ENCODE measurements around the gene TOP1.
"Not testable (repeated sequence)": the region's sequence is repeated elsewhere in the genome, so short reads cannot be mapped to it uniquely, and the experiment has no call there.

The TOP1 gene

DNA sequence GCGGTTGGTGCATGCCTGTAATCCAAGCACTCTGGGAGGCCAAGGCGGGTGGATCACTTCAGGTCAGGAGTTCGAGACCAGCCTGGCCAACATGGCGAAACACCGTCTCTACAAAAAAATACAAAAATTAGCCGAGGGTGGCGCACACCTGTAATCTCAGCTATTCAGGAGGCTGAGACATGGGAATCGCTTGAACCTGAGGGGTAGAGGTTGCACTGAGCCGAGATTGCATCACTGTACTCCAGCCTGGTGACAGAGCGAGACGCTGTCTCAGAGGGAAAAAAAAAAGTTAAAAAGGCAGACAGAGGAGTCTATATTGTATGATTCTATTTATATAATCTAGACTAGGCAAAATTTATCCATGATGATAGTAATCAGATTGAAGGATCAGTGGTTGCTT, 81.4 kb downstream of the TOP1 start:
- Histone ChIP-seq H3K4me1 (ENCODE audit: control insufficient read depth, insufficient read depth, low read length) (no peaks in the 10 kb centered on the region), H3K36me3 (ENCODE audit: control insufficient read depth, insufficient read depth, low read length) (peaks cover 19% of the 10 kb centered on the region), H3K27ac (ENCODE audit: low read length) (no peak overlapping the region), H3K9me3 (ENCODE audit: control insufficient read depth, insufficient read depth, low read length) (no peaks in the 10 kb centered on the region), H3K4me3 (ENCODE audit: low read length) (no peak overlapping the region), H3K27me3 (ENCODE audit: control insufficient read depth, insufficient read depth, low read length) (no peaks in the 10 kb centered on the region; the same call in 1 of the 2 replicates)
- WGBS (ENCODE audit: insufficient coverage, insufficient read length) = no CpG with 5 or more reads among the region's 11 CpGs
- DNase-seq (ENCODE audit: low read depth, low spot score) = no peak

DNA sequence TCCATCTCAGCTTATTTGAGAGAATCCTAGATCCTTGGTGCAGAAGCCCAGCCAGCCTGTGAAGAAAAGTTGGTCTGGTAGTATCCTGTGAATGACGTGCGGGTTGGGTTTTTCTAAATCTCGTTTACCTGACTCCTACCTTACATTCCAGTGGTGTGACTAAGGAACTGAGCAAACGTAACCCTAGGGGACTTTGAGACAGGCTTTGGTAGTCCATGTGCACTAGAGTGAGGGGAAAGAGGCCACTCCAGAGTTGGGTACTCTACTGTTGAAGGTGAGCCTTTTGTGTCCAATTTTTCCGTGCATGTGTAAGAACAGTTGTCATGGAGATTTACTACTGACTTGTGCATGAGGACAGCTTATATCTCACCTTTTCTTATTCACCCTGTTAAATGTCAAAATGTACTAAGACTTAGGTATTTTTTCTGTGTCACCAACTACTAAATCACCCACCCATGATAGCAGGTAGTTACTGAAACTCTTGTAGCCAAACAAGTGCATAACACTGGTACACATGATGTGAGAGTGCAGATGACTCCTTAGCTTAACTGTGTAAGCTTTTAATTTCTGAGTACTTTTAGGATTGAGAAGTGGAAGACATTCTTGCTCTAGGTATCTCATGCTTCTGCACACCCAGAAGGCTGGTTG, 82.4 kb downstream of the TOP1 start:
- Histone ChIP-seq H3K4me1 (ENCODE audit: control insufficient read depth, insufficient read depth, low read length) (no peaks in the 10 kb centered on the region), H3K4me3 (ENCODE audit: low read length) (no peak overlapping the region), H3K9me3 (ENCODE audit: control insufficient read depth, insufficient read depth, low read length) (no peaks in the 10 kb centered on the region), H3K27me3 (ENCODE audit: control insufficient read depth, insufficient read depth, low read length) (no peaks in the 10 kb centered on the region; the same call in 1 of the 2 replicates), H3K27ac (ENCODE audit: low read length) (no peak overlapping the region), H3K36me3 (ENCODE audit: control insufficient read depth, insufficient read depth, low read length) (peaks cover 27% of the 10 kb centered on the region)
- WGBS (ENCODE audit: insufficient coverage, insufficient read length) = no CpG with 5 or more reads among the region's 5 CpGs
- no peak for DNase-seq (ENCODE audit: low read depth, low spot score)

DNA sequence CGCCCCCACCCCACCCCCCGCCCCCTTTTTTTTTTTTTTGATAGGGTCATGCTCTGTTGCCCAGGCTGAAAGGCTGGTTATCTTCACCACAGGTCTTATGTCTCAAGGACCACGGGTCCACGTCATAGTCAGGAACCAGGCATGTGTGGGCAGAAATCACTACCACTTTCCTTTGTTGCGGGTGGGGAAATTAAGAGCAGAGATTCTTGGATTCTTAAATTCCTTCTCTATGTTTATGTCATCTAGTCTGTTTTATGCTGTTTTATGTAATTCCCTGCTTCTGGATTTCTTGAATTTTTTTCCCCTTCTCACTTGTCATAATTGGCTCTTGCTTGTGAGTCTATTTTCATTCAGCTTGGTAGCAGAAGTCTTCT, 82.9 kb downstream of the TOP1 start:
- no peaks in the 10 kb centered on the region for H3K9me3 ChIP-seq (ENCODE audit: control insufficient read depth, insufficient read depth, low read length)
- H3K4me3 ChIP-seq (ENCODE audit: low read length) = no peak overlapping the region
- H3K27ac ChIP-seq (ENCODE audit: low read length) = no peak overlapping the region
- H3K36me3 ChIP-seq (ENCODE audit: control insufficient read depth, insufficient read depth, low read length) = peaks cover 30% of the 10 kb centered on the region
- no CpG with 5 or more reads among the region's 5 CpGs for WGBS (ENCODE audit: insufficient coverage, insufficient read length)
- no peaks in the 10 kb centered on the region; the same call in 1 of the 2 replicates for H3K27me3 ChIP-seq (ENCODE audit: control insufficient read depth, insufficient read depth, low read length)
- no peak for DNase-seq (ENCODE audit: low read depth, low spot score)
- no peaks in the 10 kb centered on the region for H3K4me1 ChIP-seq (ENCODE audit: control insufficient read depth, insufficient read depth, low read length)

DNA sequence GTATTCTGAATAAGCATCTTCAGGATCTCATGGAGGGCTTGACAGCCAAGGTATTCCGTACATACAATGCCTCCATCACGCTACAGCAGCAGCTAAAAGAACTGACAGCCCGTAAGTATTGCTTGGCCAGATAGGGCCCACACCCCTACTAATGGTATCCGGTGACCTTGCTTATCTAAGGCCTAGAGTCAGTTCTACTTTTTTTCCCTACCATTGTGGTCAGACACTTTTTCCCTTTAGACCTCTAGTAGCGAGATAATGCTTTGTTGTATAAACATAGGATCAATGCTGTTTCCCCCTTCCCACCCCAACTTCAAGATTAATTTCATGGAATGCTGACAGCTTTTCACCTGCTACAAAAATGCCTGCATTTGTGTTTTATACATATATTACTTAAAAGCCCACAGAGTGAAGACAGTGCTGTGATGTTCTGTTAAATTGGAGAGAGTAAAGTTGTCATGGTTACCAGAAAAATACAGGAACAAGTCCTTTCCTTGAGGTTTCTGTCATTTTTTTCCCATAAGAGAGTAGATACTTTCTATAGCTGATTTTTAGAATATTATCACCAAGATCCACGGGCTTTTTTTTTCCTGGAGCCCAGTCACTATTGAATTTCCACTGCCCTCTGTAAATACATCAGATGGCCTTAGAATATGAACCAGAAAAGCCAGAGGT, 87.8 kb downstream of the TOP1 start:
- H3K27me3 ChIP-seq (ENCODE audit: control insufficient read depth, insufficient read depth, low read length) = no peaks in the 10 kb centered on the region

DNA sequence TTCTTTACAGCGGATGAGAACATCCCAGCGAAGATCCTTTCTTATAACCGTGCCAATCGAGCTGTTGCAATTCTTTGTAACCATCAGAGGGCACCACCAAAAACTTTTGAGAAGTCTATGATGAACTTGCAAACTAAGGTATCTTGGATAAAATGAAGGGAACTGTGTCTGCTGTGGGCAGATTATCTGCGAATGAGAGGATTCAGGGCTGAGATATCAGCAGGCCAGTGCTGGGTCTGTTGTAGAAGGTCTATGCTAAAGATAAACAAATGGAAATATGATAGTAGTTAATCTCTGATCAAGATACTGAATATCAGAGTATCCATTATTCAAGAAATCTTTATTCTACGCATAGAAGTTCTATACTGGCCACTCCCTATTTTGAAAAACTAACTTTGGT, 89.5 kb downstream of the TOP1 start:
- H3K27me3 ChIP-seq (ENCODE audit: control insufficient read depth, insufficient read depth, low read length); H3K9me3 ChIP-seq (ENCODE audit: control insufficient read depth, insufficient read depth, low read length); H3K4me3 ChIP-seq (ENCODE audit: low read length); H3K27ac ChIP-seq (ENCODE audit: low read length); DNase-seq (ENCODE audit: low read depth, low spot score); H3K4me1 ChIP-seq (ENCODE audit: control insufficient read depth, insufficient read depth, low read length): not testable (repeated sequence)
- peaks cover 49% of the 10 kb centered on the region for H3K36me3 ChIP-seq (ENCODE audit: control insufficient read depth, insufficient read depth, low read length)
- no CpG with 5 or more reads among the region's 6 CpGs for WGBS (ENCODE audit: insufficient coverage, insufficient read length)

More for the DNA sequence above, 87.8 kb downstream of the TOP1 start:
- Histone ChIP-seq H3K27ac (ENCODE audit: low read length) (no peak overlapping the region), H3K4me1 (ENCODE audit: control insufficient read depth, insufficient read depth, low read length) (no peaks in the 10 kb centered on the region), H3K9me3 (ENCODE audit: control insufficient read depth, insufficient read depth, low read length) (no peaks in the 10 kb centered on the region), H3K4me3 (ENCODE audit: low read length) (no peak overlapping the region), H3K36me3 (ENCODE audit: control insufficient read depth, insufficient read depth, low read length) (peaks cover 39% of the 10 kb centered on the region)
- no CpG with 5 or more reads among the region's 6 CpGs for WGBS (ENCODE audit: insufficient coverage, insufficient read length)
- no peak for DNase-seq (ENCODE audit: low read depth, low spot score)

DNA sequence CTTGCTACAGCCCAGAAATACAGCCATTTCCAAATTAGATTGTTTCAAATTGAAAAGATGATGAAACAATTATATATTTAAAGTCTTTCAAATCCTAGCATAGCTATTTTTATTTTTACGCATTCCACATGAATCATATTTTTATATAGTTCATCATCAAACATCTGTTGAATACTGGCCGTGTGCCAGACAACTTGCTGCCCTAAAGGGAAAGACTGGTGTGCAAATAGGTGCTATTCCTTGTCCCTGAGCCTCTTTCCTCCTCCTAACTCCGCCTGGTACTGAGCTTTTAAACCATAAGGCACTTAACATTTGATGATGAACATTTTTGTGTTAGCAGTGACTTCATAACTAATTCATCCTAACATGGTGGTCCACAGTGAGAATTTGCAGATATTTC, 90.0 kb downstream of the TOP1 start:
- H3K4me3 ChIP-seq (ENCODE audit: low read length) = no peak overlapping the region
- no peak overlapping the region for H3K27ac ChIP-seq (ENCODE audit: low read length)
- no peaks in the 10 kb centered on the region for H3K27me3 ChIP-seq (ENCODE audit: control insufficient read depth, insufficient read depth, low read length)
- H3K4me1 ChIP-seq (ENCODE audit: control insufficient read depth, insufficient read depth, low read length) = no peaks in the 10 kb centered on the region
- no peaks in the 10 kb centered on the region for H3K9me3 ChIP-seq (ENCODE audit: control insufficient read depth, insufficient read depth, low read length)
- H3K36me3 ChIP-seq (ENCODE audit: control insufficient read depth, insufficient read depth, low read length) = peaks cover 50% of the 10 kb centered on the region
- WGBS (ENCODE audit: insufficient coverage, insufficient read length) = no CpG with 5 or more reads among the region's 3 CpGs
- no peak for DNase-seq (ENCODE audit: low read depth, low spot score)

DNA sequence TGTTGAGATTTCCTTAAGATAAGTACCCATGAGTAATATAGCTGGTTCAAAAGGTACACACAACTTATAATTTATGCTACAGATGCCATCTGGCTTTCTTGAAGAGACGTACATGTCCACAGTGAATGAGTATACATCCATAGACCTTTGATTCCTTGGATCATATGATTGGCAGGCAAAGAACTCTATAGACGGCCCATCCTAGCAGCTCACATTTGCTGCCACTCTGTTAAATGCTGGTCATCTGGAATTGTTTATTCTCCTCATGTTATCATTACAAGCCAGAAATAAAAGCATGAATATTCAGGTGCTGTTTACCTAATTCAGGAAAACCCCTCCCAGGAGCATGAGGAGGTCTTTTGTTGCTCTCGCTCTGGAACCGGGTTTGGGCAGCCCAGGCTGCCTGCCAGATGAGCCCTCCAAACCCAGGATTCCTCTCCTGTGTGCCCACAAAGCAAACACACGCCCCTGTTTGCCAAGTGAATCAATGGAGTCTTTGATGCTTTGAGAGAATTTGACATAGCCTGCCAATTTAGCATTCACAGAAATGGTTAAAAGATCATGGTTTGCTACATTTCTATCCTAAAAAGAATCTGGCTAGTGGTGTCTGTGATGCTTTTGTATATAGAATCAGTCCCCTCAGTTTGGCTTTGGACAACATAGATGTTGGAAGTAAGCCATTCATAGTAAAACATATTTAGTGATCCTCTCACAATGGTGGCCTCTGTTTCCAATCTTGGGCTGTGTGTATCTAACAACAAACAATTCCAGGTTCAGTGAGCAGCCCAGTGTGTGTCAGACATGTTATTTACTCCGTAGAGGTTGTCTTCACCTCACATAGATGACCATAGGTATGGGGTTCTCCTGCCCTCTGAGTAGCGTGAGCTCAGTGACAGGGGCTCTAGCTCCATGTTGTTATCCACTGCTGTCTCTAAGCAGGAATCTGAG, 91.3 kb downstream of the TOP1 start:
- no CpG with 5 or more reads among the region's 7 CpGs for WGBS (ENCODE audit: insufficient coverage, insufficient read length)
- no peak for DNase-seq (ENCODE audit: low read depth, low spot score)
- Histone ChIP-seq H3K27ac (ENCODE audit: low read length) (no peak overlapping the region), H3K9me3 (ENCODE audit: control insufficient read depth, insufficient read depth, low read length) (no peaks in the 10 kb centered on the region), H3K36me3 (ENCODE audit: control insufficient read depth, insufficient read depth, low read length) (peaks cover 41% of the 10 kb centered on the region; the same call in 1 of the 2 replicates), H3K27me3 (ENCODE audit: control insufficient read depth, insufficient read depth, low read length) (no peaks in the 10 kb centered on the region), H3K4me3 (ENCODE audit: low read length) (no peak overlapping the region), H3K4me1 (ENCODE audit: control insufficient read depth, insufficient read depth, low read length) (no peaks in the 10 kb centered on the region)

DNA sequence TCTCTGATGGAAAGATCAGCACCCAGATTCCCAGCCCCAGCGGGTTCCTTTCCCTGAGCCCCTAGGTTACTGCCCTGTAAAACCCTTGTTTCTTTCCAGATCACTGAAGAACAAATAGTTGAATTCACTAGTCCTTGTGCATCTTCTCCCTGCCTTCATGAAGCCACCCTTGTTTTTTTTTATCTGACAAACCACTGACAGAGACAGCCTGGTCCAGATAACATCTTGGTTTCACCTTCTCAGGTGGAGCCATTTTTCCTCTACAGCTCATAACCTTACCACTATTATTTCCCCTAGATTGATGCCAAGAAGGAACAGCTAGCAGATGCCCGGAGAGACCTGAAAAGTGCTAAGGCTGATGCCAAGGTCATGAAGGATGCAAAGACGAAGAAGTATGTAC, 92.8 kb downstream of the TOP1 start:
- Histone ChIP-seq H3K27me3 (ENCODE audit: control insufficient read depth, insufficient read depth, low read length) (no peaks in the 10 kb centered on the region), H3K36me3 (ENCODE audit: control insufficient read depth, insufficient read depth, low read length) (peaks cover 30% of the 10 kb centered on the region; the same call in 1 of the 2 replicates), H3K27ac (ENCODE audit: low read length) (no peak overlapping the region), H3K4me3 (ENCODE audit: low read length) (no peak overlapping the region), H3K4me1 (ENCODE audit: control insufficient read depth, insufficient read depth, low read length) (no peaks in the 10 kb centered on the region), H3K9me3 (ENCODE audit: control insufficient read depth, insufficient read depth, low read length) (no peaks in the 10 kb centered on the region)
- no peak for DNase-seq (ENCODE audit: low read depth, low spot score)
- no CpG with 5 or more reads among the region's 3 CpGs for WGBS (ENCODE audit: insufficient coverage, insufficient read length)

DNA sequence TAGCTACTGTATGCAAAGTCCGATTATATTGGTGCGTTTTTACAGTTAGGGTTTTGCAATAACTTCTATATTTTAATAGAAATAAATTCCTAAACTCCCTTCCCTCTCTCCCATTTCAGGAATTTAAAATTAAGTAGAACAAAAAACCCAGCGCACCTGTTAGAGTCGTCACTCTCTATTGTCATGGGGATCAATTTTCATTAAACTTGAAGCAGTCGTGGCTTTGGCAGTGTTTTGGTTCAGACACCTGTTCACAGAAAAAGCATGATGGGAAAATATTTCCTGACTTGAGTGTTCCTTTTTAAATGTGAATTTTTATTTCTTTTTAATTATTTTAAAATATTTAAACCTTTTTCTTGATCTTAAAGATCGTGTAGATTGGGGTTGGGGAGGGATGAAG, 95.0 kb downstream of the TOP1 start:
- no CpG with 5 or more reads among the region's 6 CpGs for WGBS (ENCODE audit: insufficient coverage, insufficient read length)
- H3K27ac ChIP-seq (ENCODE audit: low read length) = no peak overlapping the region

DNA sequence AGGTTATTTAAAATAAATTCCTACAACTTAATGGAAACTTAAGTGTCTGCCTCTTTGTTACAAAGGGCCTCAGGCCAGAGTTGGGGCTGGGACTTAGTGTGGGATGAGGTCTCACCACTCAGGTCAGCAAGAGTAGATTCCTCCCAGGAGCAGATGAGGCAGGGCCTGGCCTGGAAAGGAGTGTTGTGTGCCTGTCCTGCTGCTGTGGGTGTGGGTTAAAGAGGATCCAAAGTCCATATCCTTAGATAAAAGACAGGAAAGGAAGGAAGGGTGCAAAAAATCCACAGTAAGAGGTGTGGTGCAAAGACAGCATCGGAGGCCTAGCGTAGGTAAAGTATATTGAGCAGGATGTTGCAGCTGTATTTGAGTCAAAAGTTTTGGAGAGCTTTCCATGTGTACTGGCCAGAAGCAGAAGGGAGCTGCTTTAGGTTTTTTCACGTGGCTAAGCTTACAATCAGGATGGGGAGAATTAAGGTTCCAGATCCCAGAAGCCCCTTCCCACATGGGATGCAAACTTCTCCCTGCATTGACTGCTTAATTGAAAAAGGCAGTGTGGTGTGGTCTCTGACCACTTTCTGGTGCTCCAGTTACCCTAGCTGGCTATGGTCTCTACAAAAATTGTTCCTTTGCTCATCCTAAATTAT, 96.0 kb downstream of the TOP1 start:
- peaks cover 27% of the 10 kb centered on the region; the same call in 1 of the 2 replicates for H3K36me3 ChIP-seq (ENCODE audit: control insufficient read depth, insufficient read depth, low read length)
- no CpG with 5 or more reads among the region's 3 CpGs for WGBS (ENCODE audit: insufficient coverage, insufficient read length)

More for the DNA sequence above, 95.0 kb downstream of the TOP1 start:
- no peaks in the 10 kb centered on the region for H3K9me3 ChIP-seq (ENCODE audit: control insufficient read depth, insufficient read depth, low read length)
- H3K27me3 ChIP-seq (ENCODE audit: control insufficient read depth, insufficient read depth, low read length) = no peaks in the 10 kb centered on the region
- H3K4me3 ChIP-seq (ENCODE audit: low read length) = no peak overlapping the region
- no peak for DNase-seq (ENCODE audit: low read depth, low spot score)
- H3K4me1 ChIP-seq (ENCODE audit: control insufficient read depth, insufficient read depth, low read length) = no peaks in the 10 kb centered on the region
- H3K36me3 ChIP-seq (ENCODE audit: control insufficient read depth, insufficient read depth, low read length) = peaks cover 28% of the 10 kb centered on the region; the same call in 1 of the 2 replicates

More for the DNA sequence above, 96.0 kb downstream of the TOP1 start:
- no peak overlapping the region for H3K4me3 ChIP-seq (ENCODE audit: low read length)
- H3K27ac ChIP-seq (ENCODE audit: low read length) = no peak overlapping the region
- H3K4me1 ChIP-seq (ENCODE audit: control insufficient read depth, insufficient read depth, low read length) = no peaks in the 10 kb centered on the region
- no peak for DNase-seq (ENCODE audit: low read depth, low spot score)
- no peaks in the 10 kb centered on the region for H3K9me3 ChIP-seq (ENCODE audit: control insufficient read depth, insufficient read depth, low read length)
- H3K27me3 ChIP-seq (ENCODE audit: control insufficient read depth, insufficient read depth, low read length) = no peaks in the 10 kb centered on the region

Data from iPS DF 6.9 (cell line).